Activated CD4-positive, CD25-positive, alpha-beta regulatory T cell treated with anti-CD3 and anti-CD28 coated beads, Interleukin-2, amount 50 U/mL, for 16 hours (primary cell): Measurements from ENCODE around the gene SLC16A3.
"Not testable (repeated sequence)": the region's sequence is repeated elsewhere in the genome, so short reads cannot be mapped to it uniquely, and the experiment has no call there.

ENCODE experiments used
- DNase-seq: peaks from one replicate; pipeline ENCODE4 v3.0.0-alpha.2; 2020; ENCODE audit warnings: low read depth, low spot score

The SLC16A3 gene

GRCh38 chr17:82247182-82247823, 18.5 kb downstream of the SLC16A3 start:
- DNase-seq: no peak

DNA sequence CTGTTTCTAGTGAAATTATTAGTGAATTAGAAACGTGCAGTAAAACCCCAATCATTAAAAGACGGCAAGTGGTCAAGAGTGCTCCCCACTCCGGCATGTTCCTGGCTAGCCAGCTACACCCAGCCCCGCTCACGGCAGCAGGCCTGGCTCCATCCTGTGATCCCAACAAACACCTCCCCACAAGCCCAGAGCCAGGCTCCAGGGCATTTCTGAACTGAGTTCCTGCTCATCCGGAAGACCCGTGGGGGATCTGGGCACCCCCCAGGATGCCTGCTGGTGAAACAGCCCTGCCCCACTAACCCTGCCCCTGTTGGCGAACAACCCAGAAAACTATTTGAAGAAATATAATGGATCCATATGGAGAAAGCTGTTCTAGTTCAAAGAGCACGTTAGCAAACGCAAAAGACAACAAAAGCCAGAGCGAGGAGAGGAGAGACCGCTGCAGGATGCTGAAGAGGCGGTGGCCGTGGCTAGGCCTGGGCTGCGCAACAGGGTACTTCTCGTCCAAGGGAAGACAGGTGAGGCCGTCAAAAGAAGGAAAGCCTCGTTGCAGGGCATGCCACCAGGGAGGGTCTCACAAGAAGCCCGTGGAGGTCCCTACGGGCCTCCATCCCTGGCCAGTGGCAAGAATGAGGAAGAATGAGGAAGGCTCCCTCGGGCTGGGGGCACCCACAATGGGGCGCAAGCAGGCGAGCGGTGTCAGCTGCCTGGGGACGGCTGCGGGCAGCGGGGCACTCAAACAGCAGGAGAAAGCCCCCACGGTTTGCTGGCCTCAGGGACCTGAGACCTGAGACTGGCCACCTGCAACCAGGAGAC, 19.2 kb downstream of the SLC16A3 start:
- DNase-seq: no peak

DNA sequence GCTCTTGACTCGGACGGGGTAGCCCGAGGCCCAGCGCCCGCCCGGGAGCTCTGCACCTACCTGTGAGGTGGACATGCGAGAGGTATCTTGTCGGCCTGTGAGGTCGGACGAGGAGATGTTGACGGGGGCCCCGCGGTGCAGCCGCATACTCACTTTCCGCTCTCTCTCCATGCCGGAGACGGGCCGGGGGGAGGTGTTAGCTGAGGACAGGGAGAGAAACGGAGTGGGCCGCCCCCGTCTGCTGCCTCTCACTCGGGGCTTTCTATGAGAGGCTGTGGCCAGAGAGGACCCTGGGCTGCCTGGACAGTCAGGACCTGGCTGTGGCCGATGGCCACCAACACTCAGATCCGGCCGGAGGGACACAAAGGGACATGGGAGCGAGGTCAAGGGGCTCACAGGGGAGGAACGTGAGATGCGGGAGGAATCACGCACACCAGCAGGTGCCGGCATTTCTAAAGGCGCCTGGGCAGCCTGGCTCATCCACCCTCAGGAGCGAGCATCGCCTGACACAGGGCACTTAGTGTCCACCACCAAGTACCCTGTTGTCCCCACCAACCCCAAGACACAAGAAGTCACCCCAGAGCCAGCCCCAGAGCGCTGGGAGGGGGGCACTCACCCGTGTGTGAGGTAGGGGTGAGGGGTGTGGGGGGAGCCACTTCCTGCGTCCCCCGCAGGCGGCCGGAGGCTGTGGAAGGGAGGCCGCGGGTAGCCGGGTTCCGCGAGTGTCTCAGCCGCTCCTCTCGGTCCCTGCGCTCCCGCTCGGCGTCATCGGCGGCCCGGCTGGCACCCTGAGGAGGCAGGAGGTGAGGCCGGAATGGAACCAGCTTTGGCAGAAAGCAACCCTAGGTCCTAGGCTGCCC, 20.2 kb downstream of the SLC16A3 start:
- no peak for DNase-seq

GRCh38 chr17:82249896-82250581, 21.2 kb downstream of the SLC16A3 start:
- no peak for DNase-seq

DNA sequence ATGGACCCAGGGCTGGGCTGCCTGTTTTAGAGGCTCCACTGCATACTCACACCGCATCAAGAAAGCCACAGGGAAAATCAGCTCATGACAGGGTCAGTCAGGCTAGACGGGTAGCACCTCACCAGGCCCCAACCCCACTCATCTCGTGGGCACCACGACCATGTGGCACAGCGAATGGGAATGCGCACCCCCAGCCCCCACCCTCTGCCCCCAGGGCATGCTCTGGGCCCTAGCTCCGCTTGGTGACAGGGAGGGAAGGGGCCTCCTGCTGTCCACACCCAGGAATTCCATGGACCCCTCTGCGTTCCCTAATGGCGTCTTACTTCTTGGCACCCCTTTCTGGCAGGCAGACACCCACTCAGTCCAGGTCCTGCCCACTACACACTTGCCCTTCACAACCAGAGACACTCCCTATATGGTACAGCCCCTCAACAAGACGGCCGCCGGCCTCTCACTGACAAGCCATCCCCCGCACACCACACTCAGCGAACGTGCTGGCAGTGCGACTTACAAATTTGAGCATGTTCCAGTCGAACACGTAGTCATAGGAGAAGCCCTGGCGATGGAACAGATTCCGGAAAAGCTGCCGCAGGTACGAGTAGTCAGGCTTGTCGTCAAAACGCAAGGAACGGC, 22.1 kb downstream of the SLC16A3 start:
- no peak for DNase-seq

DNA sequence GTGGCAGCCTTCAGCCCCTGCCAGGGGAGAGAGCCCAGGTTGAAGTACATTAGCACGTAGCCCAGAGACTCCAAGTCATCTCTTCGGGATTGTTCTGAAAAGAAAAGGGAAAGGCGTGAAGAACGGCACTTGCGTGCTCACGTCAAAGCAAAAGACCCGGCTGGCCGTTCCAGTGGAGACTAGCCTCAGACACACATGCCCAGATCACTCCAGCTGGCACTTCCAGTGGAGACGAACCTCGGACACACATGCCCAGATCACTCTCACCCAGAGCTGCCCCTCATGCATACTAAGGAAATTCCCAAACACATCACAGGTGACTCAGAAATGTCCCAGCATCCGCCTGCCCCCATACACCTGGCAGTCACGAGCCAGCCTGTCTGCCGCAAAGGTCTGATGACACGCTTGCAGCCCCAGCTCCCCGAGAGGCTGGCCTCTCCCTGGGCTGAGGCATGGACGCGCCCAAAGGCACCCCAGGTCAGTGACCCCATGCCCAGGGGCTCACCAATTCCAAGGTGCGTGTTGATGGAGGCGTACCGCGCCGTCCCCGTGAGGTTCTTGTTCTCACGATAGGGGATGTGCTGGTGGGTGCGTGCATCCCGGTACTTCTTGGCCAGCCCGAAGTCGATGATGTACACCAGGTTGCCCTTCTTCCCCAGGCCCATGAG, 23.8 kb downstream of the SLC16A3 start:
- DNase-seq: no peak

DNA sequence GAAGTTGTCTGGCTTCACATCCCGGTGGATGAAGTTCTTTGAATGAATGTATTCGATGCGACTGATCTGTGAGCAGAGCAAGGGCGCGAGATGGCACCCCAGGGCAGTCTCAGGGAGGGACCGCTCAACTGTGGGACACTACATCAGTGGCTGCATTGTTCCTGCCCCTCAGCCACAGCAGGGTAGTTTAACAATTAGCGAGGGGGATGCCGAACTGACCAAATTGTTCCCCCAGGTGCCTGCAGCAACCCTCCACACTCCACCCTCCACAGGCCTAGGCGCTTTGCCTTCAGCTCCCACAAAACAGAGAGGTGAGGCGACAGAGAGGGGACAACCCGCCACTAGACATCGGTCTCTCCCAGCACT, 24.3 kb downstream of the SLC16A3 start:
- no peak for DNase-seq

GRCh38 chr17:82254096-82254495, 25.3 kb downstream of the SLC16A3 start:
- DNase-seq: not testable (repeated sequence)

- DNase-seq: not testable (repeated sequence)
Measured at GRCh38 chr17:82254746-82255145, 25.9 kb downstream of the SLC16A3 start.

- DNase-seq: no peak
Measured at GRCh38 chr17:82255402-82255972, 26.6 kb downstream of the SLC16A3 start.

DNA sequence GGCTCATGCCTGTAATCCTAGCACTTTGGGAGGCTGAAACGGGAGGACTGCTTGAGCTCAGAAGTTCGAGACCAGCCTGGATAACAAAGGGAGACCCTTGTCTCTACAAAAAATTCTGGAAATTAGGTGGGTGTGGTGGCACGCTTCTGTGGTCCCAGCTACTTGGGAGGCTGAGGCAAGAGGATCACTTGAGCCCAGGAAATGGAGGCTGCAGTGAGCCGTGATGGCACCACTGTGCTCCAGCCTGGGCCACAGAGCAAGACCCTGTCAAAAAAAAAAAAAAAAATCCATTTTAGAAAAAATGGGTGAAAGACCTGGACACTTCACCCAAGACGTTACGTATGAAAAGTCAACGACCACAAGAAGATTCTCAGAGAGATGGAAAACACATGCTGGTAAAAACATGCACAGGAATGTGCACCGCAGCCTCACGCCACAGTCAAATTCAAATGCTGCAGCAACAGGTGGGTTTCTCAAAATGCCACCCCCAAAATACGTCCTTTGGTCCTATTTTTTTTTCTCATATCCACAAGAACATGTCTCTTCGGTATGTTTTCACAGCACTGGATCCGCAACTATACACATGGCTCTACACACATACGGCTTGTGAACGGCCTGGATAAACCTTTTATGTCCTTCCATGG, 27.5 kb downstream of the SLC16A3 start:
- DNase-seq: no peak

DNA sequence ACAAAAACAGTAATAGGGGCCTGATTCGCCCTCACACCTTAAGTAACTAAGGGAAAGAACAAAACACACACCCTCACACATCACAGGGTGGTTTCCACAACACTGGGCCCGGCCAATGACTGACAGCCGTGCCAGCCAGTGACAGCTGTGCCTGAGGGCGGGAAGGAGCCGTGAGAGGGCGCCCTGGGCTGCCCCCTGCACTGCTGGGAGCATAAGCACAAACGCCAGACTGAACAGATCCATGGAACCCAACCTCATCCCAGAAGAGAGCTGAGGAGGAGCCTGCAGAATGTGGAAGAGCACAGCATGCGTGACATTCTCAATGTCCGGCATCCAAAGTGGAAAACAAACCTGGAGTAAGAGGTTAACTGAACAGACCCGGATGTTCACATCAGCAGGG, 28.6 kb downstream of the SLC16A3 start:
- DNase-seq: no peak

- no peak for DNase-seq
Measured at GRCh38 chr17:82258555-82258954, 29.7 kb downstream of the SLC16A3 start.

DNA sequence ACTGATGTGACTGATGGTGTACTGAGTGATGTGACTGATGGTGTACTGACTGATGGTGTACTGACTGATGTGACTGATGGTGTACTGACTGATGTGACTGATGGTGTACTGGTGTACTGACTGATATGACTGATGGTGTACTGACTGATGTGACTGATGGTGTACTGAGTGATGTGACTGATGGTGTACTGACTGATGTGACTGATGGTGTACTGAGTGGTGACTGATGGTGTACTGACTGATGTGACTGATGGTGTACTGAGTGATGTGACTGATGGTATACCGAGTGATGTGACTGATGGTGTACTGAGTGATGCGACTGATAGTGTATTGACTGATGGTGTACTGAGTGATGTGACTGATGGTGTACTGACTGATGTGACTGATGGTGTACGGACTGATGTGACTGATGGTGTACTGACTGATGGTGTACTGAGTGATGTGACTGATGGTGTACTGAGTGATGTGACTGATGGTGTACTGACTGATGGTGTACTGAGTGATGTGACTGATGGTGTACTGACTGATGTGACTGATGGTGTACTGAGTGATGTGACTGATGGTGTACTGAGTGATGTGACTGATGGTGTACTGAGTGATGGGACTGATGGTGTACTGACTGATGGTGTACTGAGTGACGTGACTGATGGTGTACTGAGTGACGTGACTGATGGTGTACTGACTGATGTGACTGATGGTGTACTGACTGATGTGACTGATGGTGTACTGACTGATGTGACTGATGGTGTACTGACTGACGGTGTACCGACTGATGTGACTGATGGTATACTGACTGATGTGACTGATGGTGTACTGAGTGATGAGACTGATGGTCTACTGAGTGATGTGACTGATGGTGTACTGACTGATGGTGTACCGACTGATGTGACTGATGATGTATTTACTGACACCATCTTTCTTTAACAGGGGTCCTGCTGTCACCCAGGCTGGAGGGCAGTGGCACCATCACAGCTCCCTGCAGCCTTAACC, 31.4 kb downstream of the SLC16A3 start:
- not testable (repeated sequence) for DNase-seq

DNA sequence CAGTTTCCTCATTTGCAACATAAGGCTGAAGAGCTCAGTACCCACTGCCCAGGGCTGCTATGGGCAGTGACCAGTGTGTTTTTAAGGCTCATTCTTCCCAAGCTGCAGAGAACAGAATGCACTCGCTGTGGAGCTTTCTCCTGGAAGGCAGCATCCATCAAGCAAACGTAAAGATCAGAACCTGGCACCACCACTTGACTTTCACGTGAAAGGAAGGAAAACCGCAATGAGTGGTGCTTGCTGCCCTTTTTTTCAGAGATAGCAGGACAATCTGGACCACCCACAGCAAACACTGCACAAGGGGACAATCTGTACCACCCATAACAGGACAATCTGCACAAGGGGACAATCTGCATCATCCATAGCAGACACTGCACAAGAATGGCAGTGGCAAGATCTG, 33.5 kb downstream of the SLC16A3 start:
- DNase-seq: no peak

- no peak for DNase-seq
Measured at GRCh38 chr17:82263641-82264040, 34.8 kb downstream of the SLC16A3 start.

GRCh38 chr17:82266142-82266541, 37.3 kb downstream of the SLC16A3 start:
- no peak for DNase-seq

- DNase-seq: no peak
Measured at GRCh38 chr17:82267575-82268379, 38.9 kb downstream of the SLC16A3 start.
